EL (cell line): ENCODE data around the gene SNX25.
"Not testable (repeated sequence)": the region's sequence is repeated elsewhere in the genome, so short reads cannot be mapped to it uniquely, and the experiment has no call there.

Experiments used
- DNase-seq: peaks from one replicate; pipeline ENCODE4 v3.0.0-alpha.2; 2016

SNX25 gene

GRCh38 chr4:185309770-185310169 lies 100.4 kb downstream of the SNX25 start:
- no peak for DNase-seq

- no peak for DNase-seq
Observed at GRCh38 chr4:185311113-185311888, 101.9 kb downstream of the SNX25 start.

- DNase-seq, result no peak
Observed at GRCh38 chr4:185312699-185313098, 103.3 kb downstream of the SNX25 start.

GRCh38 chr4:185317462-185317861 lies 108.1 kb downstream of the SNX25 start:
- not testable (repeated sequence) for DNase-seq

DNA sequence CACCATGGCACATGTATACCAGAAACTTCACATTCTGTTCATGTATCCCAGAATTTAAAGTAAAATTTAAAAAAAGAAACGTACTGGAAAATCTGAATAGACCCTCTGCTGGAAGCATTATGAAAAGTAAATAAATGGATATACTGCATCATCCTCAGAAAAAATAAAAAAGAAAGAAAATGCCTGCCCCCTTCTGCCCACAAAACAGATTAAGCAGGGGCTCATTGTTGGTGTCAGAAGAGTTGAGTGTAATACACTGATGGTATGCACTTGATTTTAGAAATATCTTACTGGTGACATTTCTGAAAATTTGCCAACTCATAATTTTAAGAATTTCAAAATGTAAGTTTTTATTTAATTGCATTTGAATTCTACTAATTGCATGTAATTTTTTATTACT lies 108.5 kb downstream of the SNX25 start:
- no peak for DNase-seq

- no peak for DNase-seq
Observed at GRCh38 chr4:185318679-185319078, 109.3 kb downstream of the SNX25 start.

- DNase-seq, result no peak
Observed at GRCh38 chr4:185322803-185323202, 113.4 kb downstream of the SNX25 start.

GRCh38 chr4:185323606-185324005 lies 114.2 kb downstream of the SNX25 start:
- DNase-seq, result no peak

DNA sequence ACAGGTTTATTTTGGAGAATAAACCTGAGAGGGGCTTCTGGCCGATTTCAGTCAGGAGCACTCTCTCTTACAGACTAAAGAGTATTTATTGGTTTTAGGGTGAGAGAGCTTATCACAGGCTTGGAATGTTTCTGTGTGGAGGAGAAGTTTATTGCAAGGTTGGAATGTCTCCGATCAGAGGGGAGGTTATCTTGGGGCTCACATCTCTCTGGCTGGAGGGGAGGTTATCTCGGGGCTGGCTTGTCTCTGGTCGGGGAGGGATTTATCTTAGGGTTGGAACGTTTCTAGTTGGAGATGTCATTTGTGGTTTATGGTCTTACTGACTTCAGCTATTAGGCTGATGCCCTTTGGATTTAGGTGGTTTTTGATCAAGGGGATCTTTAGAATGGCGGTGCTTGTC lies 115.0 kb downstream of the SNX25 start:
- not testable (repeated sequence) for DNase-seq

GRCh38 chr4:185325721-185326120 lies 116.3 kb downstream of the SNX25 start:
- not testable (repeated sequence) for DNase-seq

- DNase-seq, result no peak
Observed at GRCh38 chr4:185328586-185328985, 119.2 kb downstream of the SNX25 start.

DNA sequence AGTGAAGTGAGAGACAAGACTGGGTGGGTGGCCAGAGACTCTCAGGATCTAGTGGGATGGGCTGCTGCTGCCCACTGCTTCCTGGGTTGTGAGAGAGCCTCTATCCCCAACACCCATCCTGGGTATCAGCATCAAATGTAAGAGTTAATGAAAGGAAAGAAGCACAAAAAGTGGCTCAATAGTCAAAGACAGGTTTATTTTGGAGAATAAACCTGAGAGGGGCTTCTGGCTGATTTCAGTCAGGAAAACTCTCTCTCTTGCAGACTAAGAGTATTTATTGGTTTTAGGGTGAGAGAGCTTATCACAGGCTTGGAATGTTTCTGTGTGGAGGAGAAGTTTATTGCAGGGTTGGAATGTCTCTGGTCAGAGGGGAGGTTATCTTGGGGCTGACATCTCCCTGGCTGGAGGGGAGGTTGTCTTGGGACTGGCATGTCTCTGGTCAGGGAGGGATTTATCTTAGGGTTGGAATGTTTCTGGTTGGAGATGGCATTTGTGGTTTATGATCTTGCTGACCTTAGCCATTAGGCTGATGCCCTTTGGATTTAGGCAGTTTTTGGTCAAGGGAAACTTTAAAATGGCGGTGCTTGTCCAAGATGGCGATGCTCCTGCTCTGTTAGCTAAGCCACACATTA lies 120.6 kb downstream of the SNX25 start:
- peak; percentile 58 for DNase-seq

DNA sequence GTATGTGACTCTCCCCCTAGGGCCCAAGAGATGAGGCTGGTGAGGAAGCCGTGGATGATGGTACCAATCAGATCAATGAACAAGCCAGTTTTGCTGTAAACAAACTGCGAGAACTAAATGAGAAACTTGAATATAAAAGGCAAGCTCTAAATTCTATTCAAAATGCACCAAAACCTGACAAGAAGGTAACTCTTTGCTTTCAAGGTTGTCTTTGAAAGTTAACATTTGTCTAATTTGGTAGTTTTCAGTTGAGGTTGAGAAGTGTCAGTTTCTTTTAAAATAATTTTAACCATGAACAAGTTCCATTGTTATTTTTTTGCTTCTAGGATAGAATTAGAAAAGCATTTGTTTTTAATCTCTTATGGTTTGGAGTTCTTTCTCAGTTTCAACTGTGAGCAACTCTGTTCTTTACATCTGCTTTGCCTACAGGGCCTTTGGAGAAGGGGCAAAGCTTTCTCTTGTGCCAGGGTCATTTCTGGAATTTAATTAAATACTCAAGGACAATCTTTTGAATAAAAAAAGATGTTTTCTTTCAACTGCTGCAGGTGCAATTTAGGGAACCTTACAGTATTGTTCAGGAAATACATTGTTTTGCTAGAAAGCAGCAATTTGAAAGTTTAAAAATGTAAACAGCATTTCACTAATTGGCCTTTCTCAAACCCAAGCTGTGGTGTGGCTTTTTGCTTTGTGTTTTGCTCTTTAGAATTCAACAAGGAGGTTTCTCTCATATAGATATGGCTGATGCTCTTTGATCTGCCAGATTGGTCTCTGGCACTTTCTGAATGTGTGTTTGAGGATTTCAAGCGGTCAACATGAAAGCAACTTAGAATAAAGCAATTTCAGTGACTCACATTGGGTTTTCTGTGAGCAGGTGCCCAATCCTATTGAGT lies 123.4 kb downstream of the SNX25 start:
- DNase-seq, result no peak

- DNase-seq, result no peak
Observed at GRCh38 chr4:185334326-185334725, 124.9 kb downstream of the SNX25 start.

DNA sequence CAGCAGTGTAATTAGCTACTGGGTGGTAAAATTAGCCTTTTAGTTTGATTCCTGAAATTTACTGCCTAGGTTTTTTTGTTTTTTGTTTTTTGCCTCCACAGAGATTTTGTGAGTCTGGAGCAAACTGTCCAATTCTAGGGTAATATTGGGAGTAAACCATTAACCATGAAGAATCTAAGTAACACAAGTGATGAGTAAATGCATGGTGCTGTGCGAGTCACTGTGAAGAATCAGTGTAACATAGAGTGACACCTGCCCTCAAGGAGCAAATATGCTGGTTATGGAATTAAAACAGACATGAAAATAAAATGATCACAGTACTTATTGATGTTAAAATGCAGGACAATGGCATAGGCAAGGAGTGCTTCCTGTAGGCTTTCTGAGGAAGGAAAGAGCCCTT lies 126.2 kb downstream of the SNX25 start:
- DNase-seq, result no peak

DNA sequence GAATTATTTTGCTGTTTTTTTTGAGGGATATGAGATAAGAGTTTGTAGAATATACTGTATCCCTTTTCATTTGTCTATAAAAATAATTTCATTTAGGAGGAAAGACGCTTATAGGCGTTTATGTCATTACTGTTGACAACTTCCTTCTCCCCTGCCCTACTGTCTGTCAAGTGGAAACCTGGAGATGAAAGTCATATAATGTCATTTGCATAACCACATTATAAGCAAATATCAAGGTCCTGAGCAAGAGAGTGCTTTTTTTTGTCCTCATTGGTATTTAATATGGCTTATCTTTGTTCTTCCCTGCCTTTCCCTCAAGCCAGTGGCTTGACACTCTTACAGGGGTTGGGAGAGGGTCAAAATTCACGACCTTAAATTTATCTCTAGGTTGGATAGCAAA lies 130.5 kb downstream of the SNX25 start:
- DNase-seq, result no peak

GRCh38 chr4:185341377-185341776 lies 132.0 kb downstream of the SNX25 start:
- no peak for DNase-seq

- DNase-seq, result no peak
Observed at GRCh38 chr4:185341841-185342240, 132.4 kb downstream of the SNX25 start.

DNA sequence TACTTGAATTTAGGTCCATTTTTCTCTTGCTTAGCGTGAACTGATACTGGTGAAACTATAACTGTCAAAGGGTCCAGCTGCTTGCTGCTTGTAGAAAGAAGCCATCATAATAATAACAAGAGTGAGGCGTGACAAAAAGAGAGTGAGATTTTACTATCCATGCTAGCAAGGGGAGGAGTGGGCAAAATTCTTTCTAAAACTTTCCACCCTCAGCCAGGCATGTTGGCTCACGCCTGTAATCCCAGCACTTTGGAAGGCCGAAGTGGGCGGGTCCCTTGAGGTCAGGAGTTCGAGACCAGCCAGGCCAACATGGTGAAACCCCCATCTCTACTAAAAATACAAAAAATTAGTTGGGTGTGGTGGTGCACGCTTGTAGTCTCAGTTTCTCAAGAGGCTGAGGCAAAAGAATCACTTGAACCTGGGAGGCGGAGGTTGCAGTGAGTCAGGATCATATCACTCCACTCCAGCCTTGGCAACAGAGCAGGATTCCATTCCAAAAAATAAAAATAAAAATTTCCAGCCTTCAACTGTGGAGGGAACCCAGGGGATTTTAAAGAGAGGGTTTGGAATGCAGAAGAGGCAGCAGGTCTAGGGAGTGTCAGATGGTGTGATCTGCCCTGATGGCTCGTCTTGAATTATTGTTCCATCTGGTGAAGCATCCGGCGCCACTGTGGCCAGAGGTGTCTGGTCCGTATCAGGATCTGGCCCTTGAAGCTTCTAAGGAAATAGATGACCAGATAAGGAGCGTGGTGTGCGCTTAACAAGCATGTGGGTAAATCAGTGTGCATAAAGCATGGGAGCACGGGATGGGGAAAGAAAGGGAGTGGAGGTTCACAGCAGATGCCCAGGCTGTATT lies 134.6 kb downstream of the SNX25 start:
- DNase-seq, result peak; percentile 58

DNA sequence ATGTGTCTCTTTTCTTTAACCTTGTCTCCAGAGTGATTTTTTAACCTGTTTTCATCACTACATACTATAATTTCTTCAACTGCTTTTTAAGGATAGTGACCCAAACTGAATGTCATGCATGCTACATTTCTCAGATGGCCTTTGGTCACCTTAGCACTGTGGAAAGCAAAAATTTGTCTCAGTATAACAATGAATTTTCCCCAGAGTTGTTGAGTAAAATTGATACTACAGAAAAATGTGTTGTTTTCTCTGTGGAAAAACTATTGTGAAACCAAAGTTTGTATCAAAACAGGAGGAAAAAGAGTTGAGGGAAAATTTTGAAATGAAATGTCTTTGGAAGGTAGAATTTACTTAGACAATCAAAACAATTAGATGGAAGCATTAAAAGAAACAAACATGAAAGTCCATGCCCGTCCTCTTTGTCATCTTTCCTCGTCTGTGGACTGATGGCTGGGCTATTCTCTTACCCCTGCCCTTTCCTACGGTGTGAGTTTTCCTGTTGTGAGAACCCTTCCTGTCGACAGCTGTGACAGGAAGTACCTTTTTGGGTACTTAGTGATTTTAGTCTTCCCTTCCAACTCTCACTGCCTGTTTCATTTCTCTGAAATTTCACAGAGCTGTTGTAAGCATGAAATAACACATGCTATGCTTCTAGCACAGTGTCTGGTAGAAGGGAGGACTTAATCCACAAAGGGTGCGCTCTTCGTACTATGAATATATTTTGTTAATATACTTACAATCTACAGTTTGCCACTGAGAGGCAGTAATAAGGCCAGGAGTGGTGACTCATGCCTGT lies 135.5 kb downstream of the SNX25 start:
- peak; percentile 9 for DNase-seq

- DNase-seq, result peak; percentile 81
Observed at GRCh38 chr4:185346975-185347601, 137.7 kb downstream of the SNX25 start.
